K562 (cell line): Measurements from ENCODE around the gene PLD6. TPM values are rescaled to one million over a fixed set of nuclear protein-coding genes. Genes with fewer than 3 reads are reported as not detected.

Experiments
- ATAC-seq: fragments of 200-7000 bp; cut with Tn5 transposase; 3 replicates; pipeline ENCODE4 v1.9.1; 2020; ENCODE audit warnings: moderate library complexity
- BruUV-seq: library from RNA; stranded (reverse); fragments of 400-500 nt; replicated peaks from 2 replicates; lab custom pipeline; 2021; lab: Mats Ljungman, UMichigan
- CTCF ChIA-PET: fragments of 300-600 bp; formaldehyde crosslinking; extraction: SDS; loops from one replicate; lab custom pipeline; 2021; ENCODE audit warnings: low intra/inter-chr PET ratio; lab: Yijun Ruan, JAX
- POLR2A ChIA-PET: fragments of 300-600, 350-650 bp; sonication (Branson Sonifier 250); formaldehyde crosslinking; extraction: SDS; loops from one replicate; lab custom pipeline; 2021; ENCODE audit warnings: antibody characterized with exemption, inconsistent platforms; lab: Yijun Ruan, JAX
- DNase-seq, 4 experiments: peaks; one replicate each; pipeline versions ENCODE4 v3.0.0 to v3.0.0-alpha.2; 2011 to 2018; ENCODE audit warnings: low spot score in 3 of 4, mixed read lengths in 3 of 4; ENCODE audit errors: extremely low read depth in 1 of 4
- FAIRE-seq: peaks from 2 replicates; lab custom pipeline; 2011; peaks lifted over from hg19 to GRCh38; lab: Jason Lieb, UNC
- H2AFZ ChIP-seq: 2 replicates; pipeline ENCODE4 v1.6.0; 2011; ENCODE audit warnings: low read depth, low read length, control low read depth, inconsistent platforms
- H3K27ac ChIP-seq: fragments of 200-600 bp; 3 replicates; pipeline ENCODE4 v1.8.0; 2011; ENCODE audit warnings: low read depth, mild to moderate bottlenecking, control low read depth, inconsistent platforms, low read length, moderate library complexity, mixed read lengths; ENCODE audit errors: extremely low read depth
- H3K27me3 ChIP-seq, 2 experiments: fragments of 300-600 bp in 1 of 2; 2 replicates in 1 of 2; 3 replicates in 1 of 2; pipeline versions ENCODE4 v1.6.0 to v1.8.0; 2011; ENCODE audit warnings: inconsistent platforms in 2 of 2, low read length in 2 of 2, mild to moderate bottlenecking in 1 of 2, mixed read lengths in 1 of 2, moderate library complexity in 1 of 2; ENCODE audit not compliant: control insufficient read depth in 2 of 2, insufficient read depth in 2 of 2
- H3K36me3 ChIP-seq: fragments of 300-600 bp; 3 replicates; pipeline ENCODE4 v1.8.0; 2011; ENCODE audit warnings: mild to moderate bottlenecking, low read length, inconsistent platforms; ENCODE audit not compliant: control insufficient read depth, insufficient read depth
- H3K4me1 ChIP-seq, 2 experiments: fragments of 200-600 bp in 1 of 2; replicated peaks in 1 of 2; 2 replicates in 1 of 2; 3 replicates in 1 of 2; pipeline versions ENCODE4 v1.5.1 to v1.8.0; 2011; ENCODE audit warnings: inconsistent platforms in 2 of 2, low read length in 2 of 2, mild to moderate bottlenecking in 1 of 2, mixed read lengths in 1 of 2, moderate library complexity in 1 of 2; ENCODE audit not compliant: control insufficient read depth in 2 of 2, insufficient read depth in 2 of 2
- H3K4me2 ChIP-seq: 2 replicates; pipeline ENCODE4 v1.6.1; 2011; ENCODE audit warnings: low read length, control low read depth, inconsistent platforms, mixed read lengths; ENCODE audit not compliant: insufficient read depth
- H3K4me3 ChIP-seq: fragments of 200-600 bp; sonication (generic), shearing (Covaris generic); 2 replicates; pipeline ENCODE4 v1.5.1; 2016; ENCODE audit warnings: control low read depth, inconsistent platforms
- H3K79me2 ChIP-seq: fragments of 200-600 bp; 3 replicates; pipeline ENCODE4 v1.8.0; 2011; ENCODE audit warnings: low read length, inconsistent platforms; ENCODE audit not compliant: control insufficient read depth, insufficient read depth
- H3K9ac ChIP-seq, 2 experiments: 2 replicates each; pipeline versions ENCODE4 v1.6.0 to v1.6.1; 2011; ENCODE audit warnings: low read depth in 2 of 2, low read length in 2 of 2, control low read depth in 1 of 2, inconsistent platforms in 1 of 2, mild to moderate bottlenecking in 1 of 2, mixed read lengths in 1 of 2; ENCODE audit not compliant: insufficient read depth in 1 of 2
- H3K9me1 ChIP-seq: one replicate; pipeline ENCODE4 v1.6.0; 2011; ENCODE audit warnings: inconsistent platforms, mild to moderate bottlenecking, low read length, moderate library complexity; ENCODE audit not compliant: control insufficient read depth, insufficient read depth
- H3K9me3 ChIP-seq: replicated peaks from 2 replicates; pipeline ENCODE4 v1.5.1; 2011; ENCODE audit warnings: low read depth, low read length, inconsistent platforms; ENCODE audit not compliant: control insufficient read depth, insufficient read depth
- H4K20me1 ChIP-seq: replicated peaks from 2 replicates; pipeline ENCODE4 v1.6.1; 2011; ENCODE audit warnings: low read length, inconsistent platforms, mixed read lengths; ENCODE audit not compliant: control insufficient read depth, insufficient read depth
- HDAC8 ChIP-seq: fragments of 450-650 bp; IDR thresholded peaks from 2 replicates; pipeline ENCODE4 v1.6.1; 2016; ENCODE audit warnings: mild to moderate bottlenecking, missing genetic modification characterization, moderate library complexity, missing compliant biosample characterization
- KLF13 ChIP-seq: fragments of 450-650 bp; IDR thresholded peaks from 2 replicates; pipeline ENCODE4 v1.6.1; 2016; ENCODE audit warnings: missing genetic modification characterization, low read depth, mild to moderate bottlenecking, missing compliant biosample characterization, moderate library complexity, borderline replicate concordance
- MAFF ChIP-seq: IDR thresholded peaks from 2 replicates; pipeline ENCODE4 v1.6.1; 2012; ENCODE audit warnings: low read length, improper control_type of control experiment
- MAFG ChIP-seq: fragments of 450-650 bp; conservative IDR thresholded peaks from 2 replicates; pipeline ENCODE4 v1.6.1; 2016; ENCODE audit warnings: missing genetic modification characterization, missing compliant biosample characterization
- MLLT1 ChIP-seq, 2 experiments: fragments of 450-650 bp; IDR thresholded peaks; 2 replicates each; pipeline ENCODE4 v1.6.1; 2016
- NFE2 ChIP-seq: IDR thresholded peaks from 2 replicates; pipeline ENCODE4 v1.6.1; 2014; ENCODE audit warnings: antibody characterized with exemption, low read depth
- ZNF347 ChIP-seq: fragments of 450-650 bp; formaldehyde crosslinking; IDR thresholded peaks from 2 replicates; pipeline ENCODE4 v1.4.0; 2020; ENCODE audit warnings: low read depth, mild to moderate bottlenecking, moderate library complexity
- WGBS: fragments of 100-300 bp; shearing (Covaris generic); methylation state at CpG from one replicate; pipeline ENCODE4 v1.1.6; 2016; ENCODE audit warnings: low coverage, mixed read lengths; ENCODE audit not compliant: insufficient coverage; ENCODE audit errors: missing lambda C conversion rate; 5-methylcytosine and 5-hydroxymethylcytosine counted together
- in situ Hi-C: fragments of 300-500 bp; cut with MboI; formaldehyde crosslinking; loops from 4 replicates; pipeline ENCODE4 v1.15.0; 2018; ENCODE audit warnings: inconsistent platforms, mixed read lengths
- intact Hi-C: fragments of 100-400 bp; cut with micrococcal nuclease; formaldehyde crosslinking; loops from 2 replicates; pipeline ENCODE4 v1.14.2; 2022
- polyA plus RNA-seq, 8 experiments: library from polyadenylated mRNA; depleted of rRNA in 4 of 8; stranded (reverse) in 5 of 8; unstranded in 3 of 8; fragments of >200 nt; fragmentation: Nextera tagmentation in 2 of 8; fragmentation: Illumina TruSeq in 1 of 8; extraction: Ambion mirVana in 2 of 8; extraction: Trizol in 1 of 8; gene quantifications; 2 replicates each; pipeline versions ENCODE4 v1.2.1 to v1.2.3, GENCODE V29; 2011 to 2014; ENCODE audit warnings: inconsistent platforms in 1 of 8, missing spikeins in 1 of 8
- total RNA-seq, 7 experiments: library from RNA; depleted of rRNA in 6 of 7; stranded (reverse); fragments of >200 nt in 6 of 7; fragmentation: Illumina TruSeq in 2 of 7; extraction: Trizol in 2 of 7; gene quantifications; 2 replicates each; pipeline versions ENCODE4 v1.2.1 to v1.2.3, GENCODE V29; 2011 to 2021; ENCODE audit warnings: low replicate concordance in 1 of 7
- TF ChIP-seq, protein P1 (sequence below): sonication (generic); formaldehyde crosslinking; IDR thresholded peaks from 2 replicates; pipeline ENCODE4 v1.8.0; 2022; ENCODE audit warnings: missing genetic modification reagents, mild to moderate bottlenecking, borderline replicate concordance
- TF ChIP-seq, protein P2 (sequence below): fragments of 250-450 bp; sonication (Bioruptor Pico); IDR thresholded peaks from 2 replicates; pipeline ENCODE4 v1.8.0; 2021; ENCODE audit warnings: moderate library complexity, mild to moderate bottlenecking, inconsistent platforms

The PLD6 gene
- total and polyA plus RNA-seq, 9 of the 15 experiments (the other 6 are each of a cell fraction or from before 2014, with no cell fraction given), result 3.6 to 15.6 (median 10.0) TPM

- H3K27ac ChIP-seq, result no peak overlapping the region
- H3K9me1 ChIP-seq, result no peaks in the 10 kb centered on the region
- POLR2A ChIA-PET, result no interaction called here
- CTCF ChIA-PET, result no interaction called here
- no peak overlapping the region for H2AFZ ChIP-seq
- H3K79me2 ChIP-seq, result no peaks in the 10 kb centered on the region
- WGBS, result 75% methylated on average over 6 of the region's 9 CpGs
- peaks cover 31% of the 10 kb centered on the region; the same call in 2 of the 3 replicates for H3K36me3 ChIP-seq
- BruUV-seq, result no TSS peak
- H3K4me1 ChIP-seq, result peaks cover 7 to 18% of the 10 kb centered on the region in 2 experiments; a peak in 4 of 5 replicates
- in situ Hi-C loops, result no loop called here
- FAIRE-seq (no peak), DNase-seq (no peak), ATAC-seq (no peak)
- TF ChIP-seq KLF13 (tag) (no peak), HDAC8 (no peak), ZNF347 (no peak), MAFF (no peak), MLLT1 (IDR thresholded peaks at IDR 0.05) (no peak), NFE2 (no peak), MAFG (no peak)
- TF ChIP-seq, protein P1, sequence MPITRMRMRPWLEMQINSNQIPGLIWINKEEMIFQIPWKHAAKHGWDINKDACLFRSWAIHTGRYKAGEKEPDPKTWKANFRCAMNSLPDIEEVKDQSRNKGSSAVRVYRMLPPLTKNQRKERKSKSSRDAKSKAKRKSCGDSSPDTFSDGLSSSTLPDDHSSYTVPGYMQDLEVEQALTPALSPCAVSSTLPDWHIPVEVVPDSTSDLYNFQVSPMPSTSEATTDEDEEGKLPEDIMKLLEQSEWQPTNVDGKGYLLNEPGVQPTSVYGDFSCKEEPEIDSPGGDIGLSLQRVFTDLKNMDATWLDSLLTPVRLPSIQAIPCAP, result no peak
- TF ChIP-seq, protein P2, sequence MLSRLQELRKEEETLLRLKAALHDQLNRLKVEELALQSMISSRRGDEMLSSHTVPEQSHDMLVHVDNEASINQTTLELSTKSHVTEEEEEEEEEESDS (CRISPR knock-in tag), result no peak
- no peaks in the 10 kb centered on the region for H3K27me3 ChIP-seq
- intact Hi-C loops, result no loop called here
- no peak overlapping the region for H3K4me3 ChIP-seq
- no peaks in the 10 kb centered on the region for H3K9me3 ChIP-seq
- H4K20me1 ChIP-seq, result no peaks in the 10 kb centered on the region
- no peak overlapping the region for H3K4me2 ChIP-seq
- H3K9ac ChIP-seq, result peak overlapping the region in 1 of 2 experiments; percentile 52; a peak in 1 of 4 replicates
Observed at GRCh38 chr17:17170346-17170985, 35.7 kb downstream of the PLD6 start.
